H9 (cell line): Measurements from ENCODE around the gene ENTR1. TPM values are rescaled to one million over a fixed set of nuclear protein-coding genes. Genes with fewer than 3 reads are reported as not detected.
"Not testable (repeated sequence)": the region's sequence is repeated elsewhere in the genome, so short reads cannot be mapped to it uniquely, and the experiment has no call there.

Source experiments
- DNase-seq: peaks from one replicate; pipeline ENCODE4 v3.0.0-alpha.2; 2017
- H2AFZ ChIP-seq: one replicate; pipeline ENCODE4 v1.6.1; 2013; ENCODE audit warnings: mild to moderate bottlenecking, low read length, control low read depth, moderate library complexity
- H2AK5ac ChIP-seq: 2 replicates; pipeline ENCODE4 v1.6.1; 2013; ENCODE audit warnings: low read length, control low read depth, mixed read lengths; ENCODE audit not compliant: insufficient read length
- H2BK120ac ChIP-seq: one replicate; pipeline ENCODE4 v1.6.1; 2013; ENCODE audit warnings: low read depth, mild to moderate bottlenecking, low read length, control low read depth, inconsistent platforms; ENCODE audit not compliant: poor library complexity, severe bottlenecking
- H2BK12ac ChIP-seq: 2 replicates; pipeline ENCODE4 v1.6.1; 2013; ENCODE audit warnings: low read length, control low read depth, mixed read lengths, low read depth; ENCODE audit not compliant: insufficient read length
- H2BK15ac ChIP-seq: 2 replicates; pipeline ENCODE4 v1.6.1; 2013; ENCODE audit warnings: low read depth, low read length, control low read depth
- H2BK20ac ChIP-seq: one replicate; pipeline ENCODE4 v1.6.1; 2013; ENCODE audit warnings: low read depth, mild to moderate bottlenecking, low read length, control low read depth, inconsistent platforms; ENCODE audit not compliant: poor library complexity, severe bottlenecking
- H2BK5ac ChIP-seq: 2 replicates; pipeline ENCODE4 v1.6.1; 2013; ENCODE audit warnings: low read length, control low read depth, mixed read lengths; ENCODE audit not compliant: insufficient read length
- H3K14ac ChIP-seq: 2 replicates; pipeline ENCODE4 v1.6.1; 2013; ENCODE audit warnings: low read length, control low read depth; ENCODE audit not compliant: insufficient read depth
- H3K18ac ChIP-seq: 2 replicates; pipeline ENCODE4 v1.6.1; 2013; ENCODE audit warnings: low read depth, mild to moderate bottlenecking, mixed read lengths, low read length, control low read depth; ENCODE audit not compliant: insufficient read length
- H3K23ac ChIP-seq: 2 replicates; pipeline ENCODE4 v1.6.1; 2013; ENCODE audit warnings: low read length, control low read depth, mixed read lengths, low read depth; ENCODE audit not compliant: insufficient read length
- H3K23me2 ChIP-seq: 2 replicates; pipeline ENCODE4 v1.6.1; 2013; ENCODE audit warnings: low read depth, mild to moderate bottlenecking, mixed read lengths, low read length, control low read depth; ENCODE audit not compliant: insufficient read length, poor library complexity, severe bottlenecking
- H3K27ac ChIP-seq: 2 replicates; pipeline ENCODE4 v1.5.1; 2013; ENCODE audit warnings: low read length, control low read depth, mixed read lengths, low read depth; ENCODE audit not compliant: insufficient read length
- H3K27me3 ChIP-seq: 2 replicates; pipeline ENCODE4 v1.6.1; 2013; ENCODE audit warnings: low read length, control low read depth, inconsistent platforms; ENCODE audit not compliant: insufficient read depth
- H3K4ac ChIP-seq: 2 replicates; pipeline ENCODE4 v1.6.1; 2013; ENCODE audit warnings: low read depth, mild to moderate bottlenecking, control low read depth, inconsistent platforms, low read length, moderate library complexity
- H3K4me1 ChIP-seq: 2 replicates; pipeline ENCODE4 v1.6.1; 2013; ENCODE audit warnings: low read length, control low read depth, inconsistent platforms; ENCODE audit not compliant: insufficient read depth
- H3K4me2 ChIP-seq: 2 replicates; pipeline ENCODE4 v1.6.1; 2013; ENCODE audit warnings: low read length, control low read depth, mixed read lengths; ENCODE audit not compliant: insufficient read length, insufficient read depth
- H3K56ac ChIP-seq: 2 replicates; pipeline ENCODE4 v1.6.1; 2013; ENCODE audit warnings: low read depth, mild to moderate bottlenecking, mixed read lengths, low read length, control low read depth; ENCODE audit not compliant: insufficient read length
- H3K79me1 ChIP-seq: 2 replicates; pipeline ENCODE4 v1.6.1; 2013; ENCODE audit warnings: low read depth, mild to moderate bottlenecking, moderate library complexity, low read length, control low read depth, inconsistent platforms; ENCODE audit not compliant: insufficient read depth, poor library complexity, severe bottlenecking
- H3K79me2 ChIP-seq: 2 replicates; pipeline ENCODE4 v1.6.1; 2013; ENCODE audit warnings: low read length, control low read depth, inconsistent platforms; ENCODE audit not compliant: insufficient read depth
- H3K9ac ChIP-seq: 2 replicates; pipeline ENCODE4 v1.6.1; 2013; ENCODE audit warnings: low read length, control low read depth, mixed read lengths; ENCODE audit not compliant: insufficient read length; ENCODE audit errors: extremely low read depth
- H3K9me3 ChIP-seq: one replicate; pipeline ENCODE4 v1.6.1; 2013; ENCODE audit warnings: low read depth, low read length, inconsistent platforms; ENCODE audit not compliant: control insufficient read depth
- H3T11ph ChIP-seq: one replicate; pipeline ENCODE4 v1.6.1; 2013; ENCODE audit warnings: mild to moderate bottlenecking, low read length, control low read depth, inconsistent platforms
- H4K20me1 ChIP-seq: one replicate; pipeline ENCODE4 v1.6.1; 2013; ENCODE audit not compliant: control insufficient read depth, insufficient read length, insufficient read depth
- H4K5ac ChIP-seq: 2 replicates; pipeline ENCODE4 v1.6.1; 2013; ENCODE audit warnings: low read depth, mild to moderate bottlenecking, mixed read lengths, low read length, control low read depth; ENCODE audit not compliant: insufficient read length
- H4K8ac ChIP-seq: replicated peaks from 2 replicates; pipeline ENCODE4 v1.6.1; 2013; ENCODE audit warnings: low read length, control low read depth, mixed read lengths, low read depth; ENCODE audit not compliant: insufficient read length
- H4K91ac ChIP-seq: 2 replicates; pipeline ENCODE4 v1.6.1; 2013; ENCODE audit warnings: low read depth, mild to moderate bottlenecking, moderate library complexity, mixed read lengths, low read length, control low read depth; ENCODE audit not compliant: insufficient read length
- H3K27ac Mint-ChIP-seq, 3 experiments: 2 replicates in 2 of 3; 3 replicates in 1 of 3; pipeline ENCODE4 v1.8.0; 2020 to 2021; ENCODE audit warnings: mixed read lengths in 3 of 3, mild to moderate bottlenecking in 1 of 3, moderate library complexity in 1 of 3
- H3K27me3 Mint-ChIP-seq: 2 replicates; pipeline ENCODE4 v1.8.0; 2021; ENCODE audit warnings: low read depth, mild to moderate bottlenecking, moderate library complexity, mixed read lengths
- H3K36me3 Mint-ChIP-seq, 3 experiments: 2 replicates in 2 of 3; 3 replicates in 1 of 3; pipeline ENCODE4 v1.8.0; 2020 to 2021; ENCODE audit warnings: low read depth in 3 of 3, mixed read lengths in 3 of 3; ENCODE audit not compliant: insufficient read depth in 1 of 3
- H3K4me1 Mint-ChIP-seq, 2 experiments: 2 replicates each; pipeline ENCODE4 v1.8.0; 2020; ENCODE audit warnings: mixed read lengths in 2 of 2
- H3K4me3 Mint-ChIP-seq, 2 experiments: 2 replicates in 1 of 2; 3 replicates in 1 of 2; pipeline ENCODE4 v1.8.0; 2020 to 2021; ENCODE audit warnings: mild to moderate bottlenecking in 2 of 2, mixed read lengths in 2 of 2, moderate library complexity in 1 of 2
- H3K9me3 Mint-ChIP-seq, 2 experiments: 2 replicates in 1 of 2; 3 replicates in 1 of 2; pipeline ENCODE4 v1.8.0; 2020; ENCODE audit warnings: mild to moderate bottlenecking in 2 of 2, mixed read lengths in 2 of 2, moderate library complexity in 1 of 2
- CTCF ChIP-seq: fragments of 200-600 bp; sonication (generic); conservative IDR thresholded peaks from 3 replicates; pipeline ENCODE4 v1.8.0; 2021; ENCODE audit warnings: antibody characterized with exemption, mild to moderate bottlenecking
- WGBS: extraction: QIAGEN DNeasy Blood & Tissue Kit; methylation state at CpG from one replicate; pipeline ENCODE4 v1.1.7; 2013; ENCODE audit warnings: missing lambda C conversion rate, low lambda C conversion rate, mixed read lengths; ENCODE audit not compliant: insufficient read length; ENCODE audit errors: extremely low coverage; 5-methylcytosine and 5-hydroxymethylcytosine counted together
- total RNA-seq: library from RNA; stranded (reverse); gene quantifications from 2 replicates; pipeline ENCODE4 v1.2.1, GENCODE V29; 2021

Gene ENTR1
- total RNA-seq, 1 experiment from 2014 or later = 108 TPM

- Histone ChIP-seq H3K4ac (no peak overlapping the region), H2BK5ac (no peak overlapping the region), H3K23me2 (peaks cover 15% of the 10 kb centered on the region), H2BK120ac (no peak overlapping the region), H2AFZ (no peak overlapping the region), H4K8ac (no peak overlapping the region), H2AK5ac (no peak overlapping the region), H3K27ac (no peak overlapping the region), H2BK12ac (no peak overlapping the region), H2BK20ac (no peak overlapping the region), H4K5ac (no peak overlapping the region), H4K91ac (no peak overlapping the region), H3K18ac (no peak overlapping the region), H3T11ph (no peak overlapping the region), H3K4me1 (no peaks in the 10 kb centered on the region), H3K79me1 (peaks cover 19% of the 10 kb centered on the region), H3K27me3 (no peaks in the 10 kb centered on the region), H3K79me2 (peaks cover 16% of the 10 kb centered on the region; the same call in 1 of the 2 replicates), H2BK15ac (no peak overlapping the region), H3K9ac (no peak overlapping the region), H3K23ac (no peak overlapping the region), H3K4me2 (no peak overlapping the region), H4K20me1 (no peaks in the 10 kb centered on the region), H3K56ac (no peak overlapping the region), H3K9me3 (no peaks in the 10 kb centered on the region), H3K14ac (no peak overlapping the region)
- Mint-ChIP-seq H3K9me3 (no peaks in the 10 kb centered on the region), H3K27me3 (peaks cover 3% of the 10 kb centered on the region), H3K27ac (peak overlapping the region in 1 of 3 experiments; percentile 73; a peak in 2 of 7 replicates), H3K36me3 (peaks cover 44 to 71% (median 60%) of the 10 kb centered on the region in 3 experiments; a peak in 6 of 7 replicates), H3K4me1 (peaks cover 22 to 25% of the 10 kb centered on the region in 2 experiments), H3K4me3 (peak overlapping the region; percentile 10 to 29; a peak in 3 of 5 replicates)
- WGBS = no CpG with 5 or more reads among the region's 7 CpGs
- TF ChIP-seq CTCF = no peak
- no peak for DNase-seq
Measured at GRCh38 chr9:136407911-136408310, 2.5 kb downstream of the ENTR1 start.

GRCh38 chr9:136407061-136407460 is 3.4 kb downstream of the ENTR1 start:
- peaks cover 45 to 71% (median 59%) of the 10 kb centered on the region in 3 experiments for H3K36me3 Mint-ChIP-seq

More at GRCh38 chr9:136407061-136407460, 3.4 kb downstream of the ENTR1 start:
- H3K4me1 ChIP-seq, H4K20me1 ChIP-seq, H3K14ac ChIP-seq, H2BK5ac ChIP-seq, H3K23ac ChIP-seq, H3K9me3 ChIP-seq, H3K4me2 ChIP-seq, H3K27me3 Mint-ChIP-seq, H2BK15ac ChIP-seq, H3K27ac Mint-ChIP-seq, H2BK120ac ChIP-seq, H3K18ac ChIP-seq, H2BK20ac ChIP-seq, H3K27me3 ChIP-seq, H3K9ac ChIP-seq, H3T11ph ChIP-seq, H2AK5ac ChIP-seq, H3K4ac ChIP-seq, H2BK12ac ChIP-seq, DNase-seq, H3K27ac ChIP-seq, H3K9me3 Mint-ChIP-seq, H4K91ac ChIP-seq, H4K5ac ChIP-seq, H3K4me3 Mint-ChIP-seq, H3K56ac ChIP-seq, H2AFZ ChIP-seq, H4K8ac ChIP-seq: not testable (repeated sequence)
- H3K79me1 ChIP-seq = peaks cover 18% of the 10 kb centered on the region
- H3K79me2 ChIP-seq = peaks cover 16% of the 10 kb centered on the region; the same call in 1 of the 2 replicates
- peaks cover 22 to 25% of the 10 kb centered on the region in 2 experiments for H3K4me1 Mint-ChIP-seq
- H3K23me2 ChIP-seq = peaks cover 15% of the 10 kb centered on the region
- no CpG with 5 or more reads among the region's 28 CpGs for WGBS
